GM18498 (cell line): Measurements from ENCODE around the gene B9D1.

Experiments used
- ATAC-seq: cut with Tn5 transposase; IDR thresholded peaks from one replicate; pipeline ENCODE4 v1.9.1; 2021; ENCODE audit warnings: mild to moderate bottlenecking, moderate library complexity; ENCODE audit not compliant: unreplicated experiment

The B9D1 gene

DNA sequence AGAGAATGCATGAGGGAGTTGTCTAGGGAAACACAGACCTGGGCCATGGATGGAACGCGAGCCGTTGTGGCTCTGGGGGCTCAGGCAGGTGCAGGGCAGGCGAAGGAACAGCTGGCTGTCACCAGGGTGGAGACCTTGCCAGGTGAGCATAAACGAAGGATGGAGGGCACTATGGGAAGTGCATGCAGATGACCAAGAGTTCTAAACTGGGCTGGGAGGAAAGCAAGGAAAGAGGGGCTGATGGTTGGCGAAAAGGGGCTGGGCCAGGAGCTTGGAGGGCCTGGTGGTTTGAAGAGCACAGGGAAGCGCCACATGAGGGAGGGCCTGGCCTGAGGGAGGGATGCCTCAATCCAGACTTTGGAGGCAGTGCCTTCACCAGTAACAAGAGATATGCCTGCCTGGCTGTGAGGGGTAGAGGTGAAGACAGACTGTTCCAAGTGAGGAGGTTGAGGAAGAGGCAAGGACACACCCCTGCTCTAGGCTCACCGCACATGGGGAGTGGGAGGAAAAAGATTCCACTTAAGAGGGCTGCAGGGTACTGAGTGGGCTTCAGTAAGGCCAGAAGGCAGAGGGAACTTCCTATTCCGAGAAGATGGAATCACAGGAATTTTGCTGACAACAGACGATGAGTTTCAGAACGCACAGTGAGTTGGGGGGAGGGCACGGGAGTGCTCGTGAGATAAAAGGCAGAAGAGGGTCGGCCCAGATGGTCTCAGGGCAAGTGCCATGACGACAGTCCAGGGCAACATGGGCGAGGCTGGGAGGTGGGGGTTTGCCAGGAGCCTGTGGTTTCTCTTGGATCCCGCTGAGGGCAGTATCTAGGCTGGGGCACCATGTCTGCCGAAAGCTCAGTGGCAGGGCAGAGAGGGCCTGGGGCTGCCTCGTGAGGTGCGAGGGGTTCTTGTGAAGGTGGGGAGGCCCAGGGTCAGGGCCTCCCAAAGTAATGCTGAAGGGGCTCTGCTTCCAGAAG is 20.6 kb downstream of the B9D1 start:
- ATAC-seq, result no peak

- ATAC-seq, result no peak
Observed at GRCh38 chr17:19341211-19341631, 21.3 kb downstream of the B9D1 start.

DNA sequence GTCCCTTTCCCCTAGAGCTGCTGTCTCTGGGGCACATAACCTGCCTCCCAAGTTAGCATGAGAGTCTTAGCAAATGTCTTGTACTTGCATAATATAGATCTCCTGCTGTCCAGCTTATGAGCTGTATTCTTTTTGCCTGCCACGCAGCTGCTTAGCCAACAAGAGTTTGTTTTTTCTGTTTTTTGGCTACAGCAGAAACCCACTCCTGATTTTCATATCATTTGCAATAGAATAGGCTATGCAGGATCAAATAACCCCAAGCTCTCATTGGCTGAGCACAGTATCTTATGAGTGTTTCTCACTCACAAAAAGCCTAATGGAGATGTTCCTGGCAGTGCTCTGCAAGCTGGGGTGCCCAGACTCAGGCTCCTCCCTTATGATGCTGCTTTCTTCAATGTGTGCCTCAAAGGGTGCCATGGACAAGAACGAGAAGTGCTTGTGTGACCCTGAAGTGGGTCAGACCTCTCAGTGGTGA is 23.1 kb downstream of the B9D1 start:
- no peak for ATAC-seq

GRCh38 chr17:19338031-19338990 is 24.2 kb downstream of the B9D1 start:
- ATAC-seq, result peak; percentile 89

- no peak for ATAC-seq
Observed at GRCh38 chr17:19337712-19338023, 24.9 kb downstream of the B9D1 start.

DNA sequence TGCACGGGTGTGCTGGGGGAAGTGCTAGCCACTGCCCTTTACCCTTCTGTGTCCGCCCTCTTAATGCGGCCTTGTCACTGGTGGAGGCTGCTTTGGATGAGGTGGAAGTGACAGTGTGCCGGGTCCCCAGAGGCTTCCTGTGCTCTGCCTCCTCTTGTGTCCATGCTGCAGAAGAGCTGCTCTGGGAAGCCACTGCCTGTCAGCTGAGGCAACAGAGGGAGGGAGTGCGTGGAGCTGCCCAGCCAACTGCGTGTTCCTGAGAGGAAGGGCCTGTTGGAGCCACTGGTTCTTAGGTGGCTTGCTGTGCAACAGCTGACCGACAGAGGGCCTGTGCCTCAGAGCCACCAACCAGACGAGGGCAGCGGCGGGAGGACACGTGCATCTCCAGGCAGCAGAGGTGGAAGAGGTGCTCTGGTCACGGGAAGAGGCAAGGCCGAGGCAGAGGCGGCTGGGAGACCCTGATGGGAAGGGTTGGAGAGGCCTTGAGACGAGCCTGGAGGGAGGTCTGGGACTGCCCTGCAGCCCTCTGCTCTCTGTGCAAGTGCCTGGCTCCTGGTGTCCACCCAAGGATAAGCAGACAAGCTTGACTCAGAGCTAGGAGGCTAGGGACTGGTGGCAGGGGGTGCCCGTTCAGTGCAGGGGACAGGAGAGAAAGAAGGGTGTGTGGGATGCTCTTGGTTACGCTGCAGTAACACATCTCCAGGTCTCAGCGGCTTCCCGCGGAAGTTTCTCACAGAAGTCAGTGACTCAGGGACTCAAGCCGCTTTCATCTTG is 25.4 kb downstream of the B9D1 start:
- ATAC-seq, result no peak

- no peak for ATAC-seq
Observed at GRCh38 chr17:19335951-19336631, 26.4 kb downstream of the B9D1 start.

- ATAC-seq, result no peak
Observed at GRCh38 chr17:19334331-19334730, 28.2 kb downstream of the B9D1 start.

- no peak for ATAC-seq
Observed at GRCh38 chr17:19333736-19334290, 28.7 kb downstream of the B9D1 start.

DNA sequence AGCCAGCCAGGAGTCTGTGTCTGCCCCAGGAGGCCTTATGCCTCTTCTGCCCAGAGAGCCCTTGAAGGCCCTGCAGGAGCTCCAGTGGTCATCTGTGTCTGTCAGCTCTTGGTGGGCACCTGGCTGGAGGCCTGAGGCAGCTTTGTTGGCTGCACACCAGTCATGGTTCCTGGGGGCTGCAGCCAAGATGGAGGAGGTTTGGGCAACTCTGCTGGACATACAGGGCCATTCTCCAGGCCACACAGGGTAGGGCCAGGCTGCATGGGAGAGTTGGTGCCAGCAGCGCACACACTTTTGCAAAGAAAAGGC is 29.4 kb downstream of the B9D1 start:
- no peak for ATAC-seq

DNA sequence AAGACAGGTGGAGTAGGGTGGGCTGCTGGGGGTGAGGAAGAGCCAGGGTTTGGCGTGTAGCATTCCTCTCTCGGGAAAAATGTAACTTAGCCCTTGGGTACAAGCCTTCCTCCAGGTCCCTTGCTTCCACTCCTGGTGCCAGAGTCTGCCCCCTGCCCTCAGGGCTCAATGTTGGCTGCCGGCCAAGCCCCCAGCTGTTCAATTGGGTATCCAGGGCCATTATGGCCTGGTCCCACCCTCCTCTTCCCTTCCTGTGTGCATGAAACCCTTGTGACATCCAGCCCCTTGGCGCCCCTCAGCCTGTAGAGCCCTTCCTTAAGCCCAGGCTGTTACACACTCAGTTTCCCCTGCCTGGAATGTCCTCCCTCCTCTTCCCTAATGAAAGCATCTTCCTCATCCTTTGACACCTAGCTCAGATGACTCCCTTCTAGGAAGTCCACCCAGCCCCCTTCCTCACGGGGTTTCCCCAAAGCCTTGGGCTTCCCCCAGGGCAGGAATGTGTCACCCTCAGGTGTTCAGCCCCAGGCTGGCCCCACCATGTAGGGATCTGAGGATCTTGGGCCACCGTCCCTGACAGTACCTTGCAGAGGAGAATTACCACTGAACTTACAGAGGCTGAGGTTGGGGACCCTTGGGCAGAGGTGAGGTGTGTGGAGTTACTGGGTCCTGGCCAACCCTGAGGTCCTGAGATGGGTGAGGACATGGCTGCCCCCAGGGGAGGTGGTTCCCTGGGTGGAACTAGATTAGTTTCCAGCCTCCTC is 30.0 kb downstream of the B9D1 start:
- ATAC-seq, result no peak

GRCh38 chr17:19331543-19332245 is 30.8 kb downstream of the B9D1 start:
- no peak for ATAC-seq

DNA sequence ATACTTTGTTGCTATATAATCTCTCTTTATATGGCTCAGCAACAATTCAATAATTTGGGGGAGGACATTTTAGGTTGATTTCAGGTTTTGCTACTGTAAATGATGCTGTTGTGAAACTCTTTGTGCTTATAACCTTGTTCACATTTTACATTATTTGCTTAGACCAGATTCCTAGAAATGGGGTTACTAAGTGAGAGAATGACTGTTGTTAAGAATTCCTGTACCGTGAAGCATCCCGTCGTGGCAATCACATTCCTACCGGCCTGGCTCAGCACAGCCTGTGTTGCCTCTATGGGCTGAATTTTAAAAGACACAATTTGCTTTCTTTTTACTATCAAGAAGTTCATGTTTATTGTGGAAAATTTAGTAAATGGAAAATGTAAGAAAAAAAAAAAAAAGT is 31.4 kb downstream of the B9D1 start:
- no peak for ATAC-seq

DNA sequence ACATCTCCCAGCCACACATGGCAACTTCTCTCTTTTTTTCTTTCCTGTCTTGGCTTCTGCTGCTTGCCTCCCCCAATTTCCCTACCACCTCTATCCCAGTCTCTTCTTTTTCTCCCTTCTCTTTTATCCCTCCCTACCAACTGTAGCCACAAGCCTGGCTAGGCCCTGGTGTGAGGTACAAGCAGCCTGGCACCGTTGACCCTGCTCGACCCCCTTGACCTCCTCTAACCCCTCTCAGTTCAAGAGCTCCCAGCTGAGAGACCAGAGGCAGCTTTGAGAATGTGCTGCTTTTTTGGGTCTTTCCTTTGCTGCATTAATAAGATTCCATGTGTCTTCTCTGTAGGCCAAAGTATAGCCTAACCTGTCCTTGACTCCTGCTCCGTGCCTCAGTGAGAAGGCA is 32.3 kb downstream of the B9D1 start:
- ATAC-seq, result no peak

- no peak for ATAC-seq
Observed at GRCh38 chr17:19329839-19330238, 32.7 kb downstream of the B9D1 start.

DNA sequence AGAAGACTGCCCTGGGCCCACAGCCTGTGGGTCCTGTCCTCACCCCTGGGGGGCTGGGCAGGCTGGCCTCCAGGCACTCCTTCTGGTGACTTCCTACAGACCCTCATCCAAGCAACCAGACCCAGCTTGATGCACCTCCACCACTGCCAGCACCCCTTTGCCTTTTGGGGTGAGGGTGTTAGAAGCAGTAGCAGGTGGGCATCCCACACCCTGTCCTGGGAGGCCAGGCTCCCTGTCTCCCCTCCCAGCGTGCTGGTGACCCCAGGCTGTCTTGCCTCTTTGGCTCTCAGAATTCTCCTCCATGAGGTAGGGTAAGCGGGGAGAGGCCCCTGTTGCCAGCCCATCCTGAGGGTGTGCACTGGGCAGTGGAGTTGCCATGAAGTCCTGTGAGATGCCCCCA is 33.4 kb downstream of the B9D1 start:
- no peak for ATAC-seq

GRCh38 chr17:19328441-19329061 is 34.0 kb downstream of the B9D1 start:
- no peak for ATAC-seq

DNA sequence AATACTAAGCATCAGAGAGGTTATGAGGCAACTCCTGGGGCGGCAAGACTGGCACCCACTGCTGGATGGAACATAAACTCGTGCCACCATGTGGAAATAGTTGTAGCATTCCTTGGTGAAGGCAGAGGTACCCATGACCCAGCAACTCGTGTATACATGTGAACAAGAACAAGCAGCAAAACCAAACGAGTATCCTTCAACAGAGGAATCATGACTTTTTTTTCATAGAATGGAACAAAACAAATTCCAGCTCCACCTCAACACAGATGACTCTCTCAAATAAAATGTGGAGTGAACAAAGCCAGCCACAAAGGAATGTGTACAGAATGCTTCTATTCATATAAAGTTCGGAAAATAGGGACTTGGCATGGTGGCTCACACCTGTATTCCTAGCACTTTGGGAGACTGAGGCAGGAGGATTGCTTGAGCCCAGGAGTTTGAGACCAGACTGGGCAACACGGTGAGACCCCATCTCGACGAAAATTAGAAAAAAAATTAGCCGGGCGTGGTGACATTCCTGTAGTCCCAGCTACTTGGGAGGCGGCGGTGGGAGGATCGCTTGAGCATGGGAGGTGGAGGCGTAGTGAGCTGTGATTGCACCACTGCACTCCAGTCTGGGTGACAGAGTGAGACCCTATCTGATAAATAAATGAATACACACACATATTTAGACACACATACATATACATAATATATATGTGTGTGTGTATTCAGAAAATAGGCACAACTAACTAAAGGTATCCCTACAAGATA is 35.3 kb downstream of the B9D1 start:
- ATAC-seq, result no peak
